GM18868 (cell line): ENCODE measurements around the gene ACSL3.
A peak's percentile ranks its signal among the peaks of the same experiment; 100 is the strongest.
"Not testable (repeated sequence)": the region's sequence is repeated elsewhere in the genome, so short reads cannot be mapped to it uniquely, and the experiment has no call there.

Experiments
- ATAC-seq: cut with Tn5 transposase; IDR thresholded peaks from one replicate; pipeline ENCODE4 v1.9.1; 2021; ENCODE audit warnings: mild to moderate bottlenecking, moderate library complexity; ENCODE audit not compliant: unreplicated experiment

ACSL3 gene

DNA sequence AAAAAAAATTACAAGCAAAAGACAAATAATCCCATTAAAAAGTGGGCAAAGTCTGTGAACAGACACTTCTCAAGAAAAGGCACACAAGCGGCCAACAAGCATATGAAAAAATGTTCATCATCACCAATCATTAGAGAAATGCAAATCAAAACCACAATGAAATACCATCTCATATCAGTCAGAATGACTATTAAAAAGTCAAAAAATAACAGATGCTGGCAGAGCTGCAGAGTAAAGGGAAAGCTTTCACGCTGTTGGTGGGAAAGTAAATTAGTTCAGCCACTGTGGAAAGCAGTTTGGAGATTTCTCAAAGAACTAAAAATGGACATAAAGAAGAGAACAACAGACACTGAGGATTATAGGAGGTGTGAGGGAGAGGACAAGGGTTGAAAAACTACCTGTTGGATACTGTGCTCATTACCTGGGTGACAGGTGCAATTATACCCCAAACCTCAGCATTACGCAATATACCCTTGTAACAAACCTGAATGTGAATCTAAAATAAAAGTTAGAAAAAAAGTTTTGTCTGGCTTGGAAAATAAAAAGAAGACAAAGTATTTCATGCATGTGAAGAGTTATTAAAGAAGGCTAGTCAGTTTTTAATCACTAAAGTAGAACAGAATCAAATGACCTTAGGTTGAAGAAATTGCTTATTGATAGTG lies 8.7 kb upstream of the ACSL3 start:
- no peak for ATAC-seq

DNA sequence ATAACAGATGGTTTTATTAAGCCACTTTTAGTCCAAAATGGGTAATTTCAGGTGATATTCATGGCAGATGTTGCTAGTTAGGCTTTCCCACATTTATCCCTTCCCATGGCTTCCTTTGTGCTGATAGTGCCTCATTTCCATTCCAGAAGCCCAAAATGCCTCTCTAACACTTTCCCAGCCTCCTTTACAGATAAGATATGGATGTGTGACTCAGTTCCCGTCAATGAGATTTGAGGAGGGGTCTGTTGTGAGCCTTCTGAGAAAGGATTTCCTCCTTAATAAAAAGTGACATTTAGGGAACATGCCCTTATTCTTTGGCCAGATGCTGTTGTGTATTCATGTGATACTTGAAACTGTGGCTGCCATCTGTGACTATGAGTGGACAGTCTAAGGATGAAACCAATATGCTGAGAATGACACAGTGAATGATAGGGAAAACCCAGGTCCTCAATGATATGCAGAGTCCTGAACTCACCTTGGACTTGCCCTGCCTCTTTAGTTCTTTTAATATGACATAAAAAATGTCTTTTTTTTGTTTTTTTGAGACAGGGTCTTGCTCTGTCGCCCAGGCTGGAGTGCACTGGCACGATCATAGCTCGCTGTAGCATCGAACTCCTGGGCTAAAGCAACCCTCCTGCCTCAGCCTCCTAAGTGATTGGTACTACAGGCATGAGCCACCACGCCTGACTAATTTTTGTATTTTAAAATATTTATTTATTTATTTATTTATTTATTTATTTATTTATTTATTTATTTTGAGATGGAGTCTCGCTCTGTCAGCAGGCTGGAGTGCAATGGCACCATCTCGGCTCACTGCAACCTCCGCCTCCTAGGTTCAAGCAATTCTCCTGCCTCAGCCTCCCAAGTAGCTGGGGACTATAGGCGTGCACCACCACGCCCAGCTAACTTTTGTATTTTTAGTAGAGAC lies 5.8 kb upstream of the ACSL3 start:
- ATAC-seq, result no peak

DNA sequence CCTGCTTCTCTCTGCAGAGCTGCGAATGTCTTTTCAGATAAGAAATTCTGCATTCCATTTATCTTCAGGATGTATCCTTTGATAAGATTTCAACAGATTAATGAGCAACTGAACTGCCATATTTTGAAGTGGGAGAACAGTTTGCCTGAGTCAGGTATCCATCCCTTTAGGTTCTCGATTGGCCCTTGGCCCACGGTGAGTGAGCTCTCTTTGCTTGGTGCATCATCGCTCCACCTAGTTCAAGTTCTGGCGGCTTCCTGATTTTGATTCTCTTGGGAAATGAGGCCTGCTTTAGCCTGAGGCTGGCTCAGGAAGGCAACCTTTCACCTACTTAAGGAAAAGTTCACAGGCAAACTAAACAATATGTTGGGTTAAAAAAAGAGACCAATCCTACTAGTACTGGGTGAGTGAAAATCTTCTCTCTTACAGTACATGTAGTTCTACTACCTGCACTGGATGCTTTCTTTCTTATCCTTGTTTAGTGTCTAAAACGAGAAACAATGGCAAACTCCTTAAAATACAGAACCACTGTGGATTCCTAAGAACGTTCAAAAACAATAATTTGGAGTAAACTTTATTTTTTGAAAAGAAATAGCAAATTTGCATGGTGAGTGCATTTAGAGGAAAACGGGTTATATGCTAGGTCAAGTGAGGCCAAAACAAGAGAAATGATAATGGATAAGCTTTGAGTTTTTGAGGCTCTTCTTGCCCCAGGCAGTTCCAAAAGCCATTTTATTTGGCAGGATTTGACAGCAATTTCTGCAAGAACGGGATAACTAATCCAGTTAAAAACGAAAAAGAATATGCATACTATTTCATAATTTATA lies 837 bp upstream of the ACSL3 start:
- no peak for ATAC-seq

DNA sequence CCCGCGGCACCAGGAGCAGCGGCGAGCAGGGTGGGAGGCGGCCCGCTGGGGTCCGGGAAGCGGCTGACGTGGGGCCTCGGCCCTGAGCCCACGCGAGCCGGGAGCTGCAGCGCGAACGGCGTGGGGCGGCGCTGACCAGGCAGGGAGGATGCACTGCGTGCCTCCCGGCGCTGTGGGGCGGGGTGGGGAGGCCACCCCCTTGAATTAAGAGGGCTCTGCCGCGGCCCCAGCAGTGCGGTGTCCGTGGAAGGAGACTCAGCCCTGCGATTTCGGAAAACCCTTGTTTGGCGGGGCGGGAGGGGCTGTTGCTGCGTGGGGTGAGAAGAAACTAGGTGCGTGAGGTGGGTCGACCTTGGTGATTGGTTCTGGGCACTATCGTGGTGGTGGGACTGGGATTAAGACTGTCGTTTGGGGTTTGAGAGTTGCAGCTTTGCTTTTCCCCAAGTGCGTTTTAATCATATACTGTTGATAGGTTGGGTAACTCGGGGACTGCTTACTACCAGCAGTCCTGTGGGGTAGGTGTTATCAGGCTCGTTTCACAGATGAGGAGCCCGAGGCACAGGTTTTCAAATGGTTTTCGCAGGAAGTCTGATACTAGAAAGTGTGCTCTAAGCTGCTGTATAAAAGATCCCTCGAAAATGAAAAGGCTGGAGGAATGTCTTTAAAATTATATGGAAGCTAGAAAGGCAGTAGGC lies 722 bp downstream of the ACSL3 start:
- ATAC-seq, result peak; percentile 33

DNA sequence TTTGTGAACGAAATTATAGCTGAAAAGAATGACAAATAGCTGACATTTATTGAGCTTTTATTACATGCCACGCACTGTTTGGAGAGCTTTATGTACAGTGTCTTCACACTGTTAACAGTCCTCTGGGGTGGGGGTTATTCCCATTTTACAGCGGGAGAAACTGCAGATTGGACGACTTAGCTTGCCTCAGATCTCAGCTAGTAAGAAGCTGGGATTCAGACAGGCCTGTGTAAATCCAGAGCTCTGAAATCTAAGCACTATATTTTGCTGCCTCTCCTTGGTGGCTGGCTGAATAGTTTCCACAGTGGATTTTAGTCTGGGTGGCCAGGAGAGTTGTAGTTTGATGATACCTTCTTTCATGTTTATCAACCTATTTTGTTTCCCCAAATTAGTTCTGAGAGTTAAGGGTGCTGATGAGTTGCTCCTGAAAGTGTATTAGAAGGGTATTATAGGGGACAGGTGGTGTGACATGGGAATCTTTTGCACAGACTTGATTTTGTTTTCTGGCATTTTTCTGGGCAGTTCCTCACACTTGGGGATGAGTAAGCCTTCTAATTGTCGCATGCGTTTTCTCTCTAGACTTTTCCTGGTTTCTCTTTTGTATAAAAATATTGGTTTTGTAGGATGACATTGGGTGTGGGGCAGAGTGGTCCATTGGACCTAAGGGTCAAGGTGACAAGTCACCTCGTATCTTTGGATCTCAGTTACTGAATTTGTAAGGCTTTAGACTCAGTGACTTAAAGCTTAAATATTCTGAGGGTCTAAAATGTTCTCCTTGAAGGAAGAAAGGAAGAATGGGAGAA lies 1.5 kb downstream of the ACSL3 start:
- ATAC-seq, result no peak

DNA sequence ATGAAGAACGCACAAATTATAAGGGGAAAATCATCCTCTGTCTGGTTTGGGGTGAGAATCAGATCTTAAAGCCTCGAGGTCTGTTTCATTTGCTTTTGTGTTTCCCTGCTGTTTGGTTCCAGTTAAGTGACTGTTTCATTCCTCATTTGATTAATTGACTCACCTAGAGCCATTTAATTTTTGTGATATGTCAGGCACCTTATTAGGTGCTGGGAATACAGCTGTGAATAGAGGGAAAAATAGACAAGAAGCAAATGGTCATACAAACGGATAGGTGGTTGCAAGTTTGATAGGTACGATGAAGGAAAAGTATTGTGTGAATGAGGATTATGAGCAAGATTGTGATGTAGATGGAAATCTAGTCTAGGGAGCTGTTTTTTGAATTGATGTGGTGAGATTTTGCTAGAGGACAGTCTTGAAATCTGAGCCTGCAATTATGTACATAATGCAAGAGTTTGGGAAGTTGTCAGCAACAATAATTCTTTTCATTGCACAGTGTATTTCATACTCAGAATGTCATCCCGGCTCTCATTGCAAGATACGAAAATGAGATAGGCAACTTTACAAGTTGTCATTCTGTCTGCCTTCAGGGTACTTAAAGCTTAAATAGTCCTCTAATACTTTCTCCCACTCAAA lies 2.2 kb downstream of the ACSL3 start:
- ATAC-seq, result no peak

DNA sequence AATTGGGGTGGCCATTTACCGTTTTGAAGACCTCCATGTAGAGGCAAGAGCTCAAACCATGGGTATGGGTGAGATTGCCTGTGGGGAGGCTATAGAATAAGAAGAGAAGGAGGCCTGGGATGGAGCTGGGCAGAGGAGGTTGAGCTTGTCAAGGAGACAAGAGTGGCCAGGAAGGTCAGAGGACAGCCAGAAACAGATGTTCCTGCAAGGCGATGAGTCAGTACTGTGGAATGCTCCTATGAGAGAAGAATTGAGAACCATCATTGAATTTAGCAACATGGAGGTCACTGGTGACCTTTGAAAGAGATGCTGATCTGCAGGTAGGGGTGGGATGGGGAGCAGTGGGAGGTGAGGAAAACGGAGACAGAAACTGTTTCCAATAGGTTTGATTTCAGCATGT lies 3.5 kb downstream of the ACSL3 start:
- no peak for ATAC-seq

DNA sequence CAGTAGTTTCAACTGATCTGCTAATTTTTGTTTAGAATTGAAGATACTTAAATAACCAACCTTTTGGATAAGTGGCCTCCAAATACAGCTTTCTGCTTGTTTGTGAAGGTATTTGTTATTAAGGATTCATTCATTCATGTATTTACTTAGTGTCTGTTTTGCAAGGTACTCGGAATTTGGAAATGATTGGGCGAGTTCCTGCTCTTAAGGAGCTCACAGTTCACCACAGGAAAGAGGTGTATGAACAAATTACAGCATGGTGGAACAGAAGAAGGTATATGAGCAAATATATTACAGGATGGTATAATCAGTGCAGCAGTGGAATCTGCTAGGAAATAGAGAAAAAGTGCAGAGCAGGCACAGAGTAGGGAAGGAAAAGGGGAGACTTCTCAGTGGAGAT lies 4.5 kb downstream of the ACSL3 start:
- ATAC-seq, result no peak

DNA sequence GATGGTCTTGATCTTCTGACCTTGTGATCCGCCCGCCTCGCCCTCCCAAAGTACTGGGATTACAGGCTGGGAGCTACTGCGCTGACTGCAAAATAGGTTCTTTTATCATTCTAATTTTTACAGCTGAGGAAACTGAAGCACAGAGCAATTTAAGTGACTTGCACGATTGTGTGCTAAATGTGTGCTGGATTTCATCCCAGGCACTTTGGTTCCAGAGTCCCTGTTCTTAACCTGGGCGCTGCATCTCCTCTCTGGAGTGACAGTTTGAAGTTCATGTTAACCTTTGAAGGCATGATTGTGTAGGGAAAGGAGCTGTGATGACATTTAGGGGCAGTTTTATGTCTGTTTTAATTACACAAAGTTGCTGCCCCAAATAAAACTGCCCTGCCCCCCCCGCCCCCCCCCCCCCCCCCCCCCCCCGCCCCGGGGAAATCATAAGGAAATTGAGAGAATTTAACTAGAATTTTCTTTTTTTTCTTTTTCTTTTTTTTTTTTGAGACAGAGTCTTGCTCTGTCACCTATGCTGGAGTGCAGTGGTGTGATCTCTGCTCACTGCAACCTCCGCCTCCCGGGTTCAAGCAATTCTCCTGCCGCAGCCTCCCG lies 5.6 kb downstream of the ACSL3 start:
- ATAC-seq, result no peak

DNA sequence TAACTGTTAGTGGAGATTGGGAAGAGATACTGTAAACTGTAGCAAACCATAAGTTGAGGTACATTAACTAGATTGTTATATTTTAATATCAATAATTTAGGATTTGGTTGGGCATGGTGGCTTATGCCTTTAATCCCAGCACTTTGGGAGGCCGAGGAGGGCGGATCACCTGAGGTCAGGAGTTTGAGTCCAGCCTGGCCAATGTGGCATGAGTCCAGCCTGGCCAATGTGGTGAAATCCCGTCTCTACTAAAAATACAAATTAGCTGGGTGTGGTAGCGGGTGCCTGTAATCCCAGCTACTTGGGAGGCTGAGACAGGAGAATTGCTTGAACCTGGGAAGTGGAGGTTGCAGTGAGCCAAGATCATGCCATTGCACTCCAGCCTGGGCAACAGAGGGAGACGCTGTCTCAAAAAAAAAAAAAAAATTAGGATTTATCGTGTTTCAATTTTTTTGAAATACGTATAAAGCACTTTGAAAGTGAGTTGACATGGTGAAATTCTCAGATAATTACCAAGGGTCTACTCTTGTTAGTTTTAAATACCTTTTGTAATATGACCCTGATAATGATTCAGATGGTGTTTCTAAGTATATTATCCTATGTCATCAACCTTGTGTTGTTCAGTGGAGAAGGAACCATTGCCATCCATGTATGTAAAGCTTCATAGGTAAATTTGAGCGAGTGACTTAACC lies 7.9 kb downstream of the ACSL3 start:
- ATAC-seq, result not testable (repeated sequence)

DNA sequence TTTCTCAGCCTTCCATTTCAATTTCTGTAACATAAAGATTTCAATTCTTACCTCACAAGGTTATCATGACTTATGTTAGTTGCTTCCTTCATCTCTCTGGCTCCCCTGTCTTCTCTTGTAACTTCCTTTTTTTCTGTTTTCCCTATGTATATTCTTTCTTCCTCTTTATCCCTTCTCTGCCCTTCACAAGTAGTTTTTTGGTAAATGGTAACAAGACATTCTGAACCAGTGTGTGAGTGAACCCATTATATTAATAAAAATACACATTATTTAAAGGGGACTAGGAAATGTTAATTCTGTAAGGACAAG lies 8.4 kb downstream of the ACSL3 start:
- ATAC-seq, result no peak

DNA sequence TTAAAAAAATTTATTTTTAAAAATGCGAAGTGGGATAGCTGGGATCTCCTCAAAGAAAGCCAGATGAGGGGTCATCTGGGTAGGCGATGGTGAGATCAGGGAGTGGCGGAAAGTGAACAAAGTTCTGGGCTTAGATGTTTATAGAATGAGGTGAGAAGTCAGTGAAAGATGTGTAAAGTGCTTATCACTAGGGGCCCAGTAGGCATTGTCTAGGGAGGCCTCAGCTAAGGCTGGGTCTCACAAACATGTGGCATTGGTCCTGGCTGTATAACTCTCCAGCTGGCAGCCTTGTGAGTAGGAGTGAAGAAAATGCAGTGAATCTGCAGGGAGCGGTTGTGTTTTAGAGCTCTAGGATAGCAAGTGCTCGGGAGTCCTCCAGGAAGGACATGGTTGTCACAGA lies 10.5 kb downstream of the ACSL3 start:
- no peak for ATAC-seq

DNA sequence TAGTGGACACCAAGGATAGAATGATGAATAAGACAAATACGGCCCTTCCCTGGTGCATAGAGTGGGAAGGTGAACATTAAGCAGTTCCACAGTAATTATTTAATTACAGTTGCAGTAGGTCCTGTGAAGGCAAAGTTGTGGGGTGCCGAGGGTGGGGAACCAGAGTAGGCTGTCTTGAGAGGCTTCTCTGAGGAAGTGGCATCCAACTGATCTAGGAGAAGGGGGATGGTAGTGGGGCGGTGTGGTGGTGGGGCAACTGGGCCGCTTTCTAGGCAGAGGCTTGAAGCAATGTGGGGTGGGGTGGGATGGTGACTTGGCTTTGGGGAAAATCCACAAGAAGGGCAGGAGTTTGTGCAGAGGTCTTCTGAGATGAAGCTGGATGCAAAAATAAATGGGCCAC lies 11.7 kb downstream of the ACSL3 start:
- ATAC-seq, result no peak

DNA sequence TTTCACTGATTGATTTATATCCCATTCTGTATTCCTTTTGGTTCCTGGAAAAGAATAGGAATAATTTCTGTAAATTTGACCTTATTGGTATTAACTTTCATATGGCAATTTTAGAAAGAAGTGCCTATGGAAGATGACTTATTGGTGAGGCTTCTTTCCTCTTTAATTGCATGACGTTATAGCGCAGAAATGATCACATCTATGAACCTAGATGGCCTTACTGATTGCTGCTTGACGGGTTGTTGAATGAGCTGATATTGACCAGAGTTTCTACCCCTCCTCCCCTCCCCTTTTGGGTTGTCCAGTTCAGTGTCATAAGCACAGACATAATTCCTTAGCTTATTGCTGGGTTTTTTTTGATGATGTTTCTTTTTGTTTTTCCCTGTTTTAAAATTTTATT lies 14.6 kb downstream of the ACSL3 start:
- ATAC-seq, result no peak

DNA sequence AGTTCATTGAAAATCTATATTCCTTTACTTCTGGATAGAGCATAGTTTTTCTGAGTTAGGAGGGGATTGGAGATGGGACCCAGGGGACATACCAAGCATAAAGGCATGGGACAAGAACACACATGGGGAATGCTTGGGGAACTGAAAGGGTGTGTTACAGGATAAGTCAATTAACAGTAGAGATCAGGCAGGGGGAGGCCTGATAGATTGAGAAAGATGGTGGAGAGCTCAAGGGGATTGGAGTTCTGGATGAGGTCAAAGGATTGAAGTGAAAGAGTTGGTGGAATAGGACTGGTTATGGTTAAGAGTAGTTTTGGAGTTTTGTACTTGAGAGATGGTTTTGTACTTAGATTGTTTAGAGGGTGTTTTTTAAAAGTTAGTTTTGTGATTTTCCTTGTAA lies 16.1 kb downstream of the ACSL3 start:
- no peak for ATAC-seq

DNA sequence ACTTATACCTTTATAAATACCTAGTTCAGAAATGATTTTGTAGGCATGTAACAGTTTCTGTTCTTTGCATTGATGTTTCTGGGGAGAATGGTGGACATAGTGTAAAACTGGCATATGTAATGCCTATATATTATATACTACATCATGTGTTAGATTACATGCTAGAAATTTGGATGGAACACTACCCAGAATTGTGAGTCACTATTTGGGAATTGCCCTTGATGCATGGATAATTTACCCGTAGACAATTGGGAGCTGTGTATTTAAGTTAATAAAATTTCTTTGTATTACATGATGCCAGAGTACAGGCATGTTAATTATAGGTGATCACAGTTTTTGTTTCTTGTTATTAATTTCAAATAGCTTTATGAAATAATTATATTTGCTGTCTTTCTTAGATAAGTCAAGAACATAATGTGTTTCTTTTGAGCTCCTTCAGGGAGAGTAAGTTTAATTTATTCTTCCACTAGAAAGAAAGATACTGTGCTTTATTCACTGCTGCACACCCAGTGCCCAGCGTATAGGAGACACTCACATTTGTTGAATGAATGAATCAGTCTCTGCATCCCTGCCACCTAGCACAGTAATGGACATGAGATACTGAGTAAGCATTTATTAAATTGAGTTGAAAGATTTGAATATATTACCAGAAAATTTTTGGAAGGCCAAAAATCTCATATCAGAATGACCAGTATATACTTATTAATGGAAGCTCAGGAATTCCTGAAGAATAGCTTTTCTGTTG lies 16.9 kb downstream of the ACSL3 start:
- ATAC-seq, result no peak

DNA sequence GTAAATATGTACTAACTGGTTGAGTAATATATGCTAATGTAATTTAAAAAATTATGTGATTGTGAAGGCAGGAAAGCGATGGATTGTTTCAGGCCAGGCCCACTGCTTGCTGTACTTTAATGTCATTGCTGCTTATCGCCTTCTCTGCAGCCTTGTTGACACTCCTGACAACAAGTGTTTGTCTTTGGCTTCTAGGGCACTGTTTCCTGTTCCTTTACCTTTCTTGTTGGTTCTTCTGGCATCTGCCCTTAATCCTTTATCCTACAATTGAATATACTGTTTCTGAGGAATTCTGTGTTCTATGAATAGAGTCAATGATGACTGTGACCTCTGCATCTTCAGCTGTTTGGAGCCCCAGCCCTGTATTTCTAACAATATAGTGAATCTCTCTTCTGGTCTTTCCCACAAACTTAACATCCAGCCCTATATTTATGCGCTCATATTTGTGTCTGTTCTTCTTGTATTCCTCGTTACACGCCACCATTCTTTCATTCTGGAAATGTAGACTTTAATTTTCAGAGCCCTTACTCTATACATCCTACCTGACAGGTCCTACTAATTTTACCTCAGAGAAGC lies 17.6 kb downstream of the ACSL3 start:
- ATAC-seq, result no peak
